Measurements from ENCODE around the gene CKB.
"Not testable (repeated sequence)": the region's sequence is repeated elsewhere in the genome, so short reads cannot be mapped to it uniquely, and the experiment has no call there.

The CKB gene

DNA sequence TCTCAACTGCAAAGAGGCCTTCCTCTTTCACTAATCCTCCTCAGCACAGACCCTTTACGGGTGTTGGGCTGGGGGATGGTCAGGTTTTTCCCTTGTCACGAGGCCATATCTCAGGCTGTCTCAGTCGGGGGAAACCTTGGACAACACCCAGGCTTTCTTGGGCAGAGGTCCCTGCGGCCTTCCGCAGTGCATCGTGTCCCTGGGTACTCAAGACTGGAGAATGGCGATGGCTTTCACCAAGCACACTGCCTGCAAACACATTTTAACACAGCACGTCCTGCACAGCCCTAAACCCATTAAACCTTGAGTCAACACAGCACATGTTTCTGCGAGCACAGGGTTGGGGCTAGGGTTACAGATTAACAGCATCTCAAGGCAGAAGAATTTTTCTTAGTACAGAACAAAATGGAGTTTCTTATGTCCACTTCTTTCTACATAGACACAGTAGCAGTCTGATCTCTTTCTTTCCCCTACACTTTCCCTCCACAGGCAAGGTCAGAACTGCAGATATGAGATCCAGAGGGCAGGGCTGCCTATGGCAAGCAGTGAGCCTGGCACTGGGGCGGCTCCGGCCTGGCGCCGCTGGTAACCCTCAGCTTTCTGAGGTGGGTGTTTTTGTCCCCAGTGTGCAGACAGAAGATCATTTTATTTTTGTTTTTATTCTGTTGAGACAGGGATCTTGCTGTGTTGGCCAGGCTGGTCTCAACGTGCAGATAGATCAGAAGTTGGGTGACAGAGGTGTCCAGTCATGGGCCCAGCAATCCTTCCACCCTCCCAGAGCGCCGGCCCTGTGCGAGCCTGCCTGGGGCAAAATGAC, 3.0 kb upstream of the CKB start:
- not testable (repeated sequence) for DNase-seq

DNA sequence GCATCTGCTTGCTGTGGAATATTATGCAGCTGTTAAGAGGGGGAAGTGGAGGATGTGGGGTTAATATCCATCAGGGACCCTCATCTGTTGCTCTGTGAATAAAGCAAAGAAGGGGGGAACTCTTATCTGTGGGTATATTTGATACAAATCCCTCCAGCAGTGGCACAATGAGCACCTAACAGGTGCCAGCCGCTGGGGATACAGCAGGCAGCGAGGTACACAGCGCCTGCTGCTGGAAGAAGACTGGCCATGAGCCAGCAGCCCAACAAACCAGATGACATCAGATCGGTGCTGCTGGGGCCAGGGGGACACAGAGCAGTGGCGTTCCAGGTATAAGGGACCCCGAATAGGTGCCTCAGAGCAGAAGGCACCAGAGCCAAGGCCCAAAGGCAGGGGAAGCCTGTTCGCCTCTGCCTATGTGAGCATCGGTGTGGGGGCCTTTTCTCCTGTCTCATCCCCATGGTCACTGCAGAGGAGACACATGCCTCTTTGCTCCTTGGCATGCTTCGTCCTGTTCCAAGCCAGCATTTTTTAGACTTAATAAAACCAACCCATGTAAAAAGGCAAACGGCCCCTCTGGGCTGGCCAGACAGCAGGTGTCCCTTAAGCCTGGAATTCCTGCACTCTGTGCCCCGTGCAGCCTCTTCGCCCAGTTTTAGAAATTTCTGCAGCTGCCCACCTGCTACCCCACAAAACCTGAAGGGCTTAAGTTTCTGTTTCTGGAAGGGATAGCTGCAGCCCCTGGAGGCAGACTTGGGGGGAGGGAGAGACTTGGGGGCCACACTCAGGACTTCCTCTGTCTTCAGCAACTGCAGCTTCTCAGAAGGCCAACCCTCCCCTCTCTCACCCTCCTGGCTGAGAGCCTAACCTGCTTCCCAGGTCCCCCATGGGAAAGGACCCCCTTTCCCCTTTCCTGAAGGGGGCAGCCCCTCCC, 1.6 kb upstream of the CKB start:
- DNase-seq: no peak

DNA sequence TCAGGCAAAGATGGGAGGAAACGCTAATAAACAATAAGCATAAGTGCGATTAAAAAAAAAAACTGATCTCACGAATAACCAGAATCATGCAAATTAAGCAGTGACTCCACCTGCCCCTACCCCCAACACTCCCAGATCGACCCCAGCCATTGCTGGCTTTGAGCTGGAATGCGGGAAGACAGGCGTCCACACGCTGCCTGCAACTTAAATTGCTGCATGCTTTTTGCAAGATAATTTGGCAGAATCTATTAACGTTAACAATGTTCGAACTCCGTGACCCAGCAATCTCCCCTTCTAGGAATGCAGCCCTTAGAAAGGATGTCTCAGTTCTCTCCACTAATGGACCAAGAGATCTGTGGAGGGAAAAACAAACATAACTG, 935 bp upstream of the CKB start:
- no peak for DNase-seq

DNA sequence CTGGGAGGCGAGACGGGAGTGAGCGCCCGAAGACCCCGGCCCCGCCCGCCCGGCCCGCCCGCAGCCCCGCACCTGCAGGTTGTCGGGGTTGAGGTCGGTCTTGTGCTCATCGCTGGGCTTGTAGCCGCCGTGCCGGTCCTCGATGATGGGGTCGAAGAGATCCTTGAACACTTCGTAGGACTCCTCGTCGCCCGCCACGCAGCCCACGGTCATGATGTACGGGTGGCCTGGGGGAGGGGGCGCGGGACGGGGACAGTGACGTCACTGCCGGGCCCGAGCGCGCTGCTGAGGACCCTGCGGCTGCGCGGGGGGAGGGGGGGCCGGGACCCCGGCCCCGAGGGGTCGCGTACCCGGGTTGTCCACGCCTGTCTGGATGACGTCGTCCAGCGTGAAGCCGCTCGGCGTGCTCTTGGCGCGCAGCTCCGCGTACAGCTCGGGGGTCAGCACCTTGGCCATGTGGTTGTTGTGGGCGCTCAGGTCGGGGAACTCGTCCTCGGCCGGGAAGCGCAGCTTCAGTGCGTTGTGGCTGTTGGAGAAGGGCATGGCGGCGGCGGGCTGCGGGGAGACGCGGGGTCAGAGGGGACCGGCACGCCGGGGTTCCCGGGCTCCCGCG, 573 bp downstream of the CKB start:
- DNase-seq: peak in 1 of 2 experiments; percentile 23

DNA sequence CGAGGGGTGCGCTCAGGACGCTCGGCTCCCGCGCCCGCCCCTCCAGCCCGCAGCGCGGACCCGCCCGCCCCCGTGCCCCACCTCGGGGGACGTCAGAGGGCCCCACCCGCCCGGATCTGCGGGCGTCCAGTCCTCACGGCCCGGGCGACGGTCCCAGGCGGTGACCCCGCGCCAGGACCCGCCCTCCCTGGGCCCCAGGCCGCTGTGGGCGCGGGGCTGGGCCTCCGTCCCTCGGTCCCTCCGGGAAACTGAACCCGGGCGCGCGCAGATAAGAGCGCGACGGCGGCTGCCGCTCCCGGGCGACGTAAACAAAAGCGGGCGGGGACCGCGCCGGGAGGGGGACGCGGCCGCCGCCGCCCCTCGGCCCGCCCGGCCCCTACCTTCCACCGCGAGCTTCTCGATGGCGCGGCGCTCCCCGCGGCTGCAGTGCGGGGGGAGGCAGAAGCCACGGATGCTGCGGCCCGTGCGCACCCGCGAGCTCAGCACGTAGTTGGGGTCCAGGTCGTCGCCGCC, 1.1 kb downstream of the CKB start:
- no peak for DNase-seq

DNA sequence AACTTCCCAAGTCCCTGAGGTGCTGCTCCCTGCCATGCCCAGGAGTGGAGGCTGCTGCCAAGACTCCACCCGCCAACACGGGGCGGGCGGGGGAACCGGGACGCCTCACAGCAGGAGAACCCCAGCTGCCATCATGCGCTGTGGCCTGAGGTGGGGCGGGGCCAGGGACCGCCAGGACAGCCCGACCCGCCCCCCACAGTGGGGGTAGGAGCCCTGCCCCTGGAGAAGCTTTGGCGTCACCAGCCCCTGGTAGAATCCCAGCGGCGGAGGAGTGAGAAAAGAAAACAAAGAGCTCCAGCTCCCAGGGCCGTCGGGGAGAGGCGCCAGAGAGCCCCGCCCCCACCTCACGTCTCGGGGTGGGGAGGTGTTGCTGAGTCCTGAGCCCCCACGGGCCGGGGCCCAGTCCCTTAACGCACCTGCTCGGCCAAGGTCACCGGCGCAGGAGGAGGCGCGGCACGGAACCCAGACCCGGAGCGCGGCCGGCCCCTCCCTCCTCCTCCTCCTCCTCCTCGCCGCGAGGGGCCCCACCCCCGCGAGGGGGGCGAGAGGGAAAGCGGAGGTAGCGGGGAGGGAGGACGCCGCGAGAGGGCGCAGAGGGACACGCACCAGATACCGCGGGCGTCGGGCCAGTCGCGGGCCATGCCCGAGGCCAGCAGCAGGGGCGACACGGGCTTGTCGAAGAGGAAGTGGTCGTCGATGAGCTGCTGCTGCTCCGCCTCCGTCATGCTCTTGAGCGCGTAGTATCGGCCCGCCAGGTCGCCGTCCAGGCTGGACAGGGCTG, 1.8 kb downstream of the CKB start:
- DNase-seq: no peak

DNA sequence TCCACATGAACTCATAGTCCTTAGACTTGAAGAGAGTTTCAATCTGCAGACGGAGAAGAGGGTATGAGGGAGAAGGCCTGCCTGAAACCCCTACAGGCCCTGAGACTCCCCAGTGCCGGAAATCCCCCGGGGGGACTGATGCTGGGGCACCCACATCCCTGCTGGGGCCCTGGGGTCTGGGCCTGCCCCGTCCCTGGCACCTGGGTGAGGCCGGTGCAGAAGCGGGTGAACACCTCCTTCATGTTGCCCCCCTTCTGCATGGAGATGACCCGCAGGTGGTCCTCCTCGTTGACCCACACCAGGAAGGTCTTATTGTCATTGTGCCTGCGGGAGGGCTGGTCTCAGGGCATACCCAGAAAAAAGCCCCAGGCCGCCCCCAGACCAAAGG, 2.4 kb downstream of the CKB start:
- no peak for DNase-seq

DNA sequence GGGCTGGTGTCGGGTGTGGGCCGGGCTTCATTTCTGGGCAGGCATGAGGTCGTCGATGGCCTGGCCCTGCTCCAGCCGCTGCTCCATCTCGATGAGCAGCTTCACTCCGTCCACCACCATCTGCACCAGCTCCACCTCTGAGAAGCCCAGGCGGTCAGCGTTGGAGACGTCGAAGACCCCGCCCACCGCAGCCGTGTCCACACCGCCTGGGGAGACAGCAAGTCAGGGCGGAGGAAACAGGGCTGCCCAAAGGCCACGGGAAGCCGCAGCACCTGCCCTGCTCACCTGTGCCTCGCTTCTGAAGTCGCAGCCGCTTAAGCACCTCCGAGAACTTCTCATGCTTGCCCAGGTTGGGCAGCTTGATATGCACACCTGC, 2.8 kb downstream of the CKB start:
- DNase-seq: no peak

DNA sequence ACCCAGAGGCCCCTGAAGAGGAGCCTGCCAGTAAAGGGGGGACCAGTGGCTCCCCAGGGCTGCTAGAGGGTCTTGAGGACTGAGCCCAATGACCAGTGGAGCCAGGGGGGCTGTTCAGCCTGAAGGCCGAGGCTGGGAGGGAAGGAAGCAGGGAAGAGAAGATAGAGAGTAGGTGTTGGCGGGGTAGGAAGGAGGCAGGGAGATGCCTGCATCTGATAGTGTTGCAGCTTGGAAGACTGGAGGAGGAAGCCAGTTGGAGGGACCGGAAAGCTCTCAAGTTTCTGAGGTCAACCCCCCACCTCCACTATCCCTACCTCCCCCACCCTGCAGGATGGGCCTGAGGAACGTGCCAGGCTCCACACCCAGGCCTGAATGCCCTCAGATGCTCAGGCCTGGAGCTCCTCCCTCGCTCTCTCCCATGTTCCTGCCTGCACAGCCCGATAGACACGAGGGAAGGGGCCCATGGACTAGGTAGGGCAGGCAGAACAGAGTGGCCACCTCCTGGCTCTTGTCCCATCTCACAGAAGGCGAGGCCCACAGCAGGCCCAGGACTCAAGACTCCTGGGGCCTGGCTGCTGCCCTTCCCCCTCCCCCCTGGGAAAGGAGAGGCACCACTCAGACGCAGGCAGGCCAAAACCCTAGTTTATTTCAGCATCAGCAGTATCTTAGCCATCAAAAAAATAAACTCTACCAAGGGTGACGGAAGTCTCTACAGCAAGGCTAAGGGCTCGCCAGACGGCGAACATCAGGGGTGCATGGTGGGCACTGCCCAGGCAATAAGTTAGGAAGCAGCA, 3.4 kb downstream of the CKB start:
- no peak for DNase-seq

DNA sequence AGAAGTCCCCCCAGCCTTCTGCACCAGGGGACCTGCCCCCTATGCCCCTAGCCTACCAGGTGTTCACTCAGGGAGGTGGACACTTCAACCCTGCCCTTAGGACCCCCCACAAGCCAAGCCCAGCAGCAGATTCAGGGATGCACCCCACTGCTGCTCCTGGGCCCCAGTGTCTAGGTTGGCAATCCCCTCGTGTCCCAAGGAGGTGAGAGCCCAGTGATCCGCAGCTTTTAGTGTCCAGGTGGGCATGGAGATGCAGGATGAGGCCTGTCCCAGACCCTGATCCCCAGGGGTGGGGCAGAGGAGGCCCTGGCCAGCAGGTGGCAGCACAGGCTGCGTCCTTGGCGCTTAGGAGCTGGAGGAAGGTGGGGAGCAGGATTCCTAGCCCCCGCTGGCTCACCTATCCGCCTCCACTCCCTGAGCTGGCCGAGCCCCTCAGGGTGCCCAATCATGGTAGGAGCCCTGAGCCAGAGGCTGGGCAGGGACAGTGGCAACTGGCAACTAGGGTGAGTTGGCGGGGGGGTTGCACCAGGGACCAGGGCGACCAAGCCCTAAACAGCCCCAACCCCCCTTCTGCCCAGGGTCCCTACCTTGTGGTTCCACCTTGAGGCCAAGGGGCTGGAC, 4.1 kb downstream of the CKB start:
- peak; percentile 10 to 42 for DNase-seq

DNA sequence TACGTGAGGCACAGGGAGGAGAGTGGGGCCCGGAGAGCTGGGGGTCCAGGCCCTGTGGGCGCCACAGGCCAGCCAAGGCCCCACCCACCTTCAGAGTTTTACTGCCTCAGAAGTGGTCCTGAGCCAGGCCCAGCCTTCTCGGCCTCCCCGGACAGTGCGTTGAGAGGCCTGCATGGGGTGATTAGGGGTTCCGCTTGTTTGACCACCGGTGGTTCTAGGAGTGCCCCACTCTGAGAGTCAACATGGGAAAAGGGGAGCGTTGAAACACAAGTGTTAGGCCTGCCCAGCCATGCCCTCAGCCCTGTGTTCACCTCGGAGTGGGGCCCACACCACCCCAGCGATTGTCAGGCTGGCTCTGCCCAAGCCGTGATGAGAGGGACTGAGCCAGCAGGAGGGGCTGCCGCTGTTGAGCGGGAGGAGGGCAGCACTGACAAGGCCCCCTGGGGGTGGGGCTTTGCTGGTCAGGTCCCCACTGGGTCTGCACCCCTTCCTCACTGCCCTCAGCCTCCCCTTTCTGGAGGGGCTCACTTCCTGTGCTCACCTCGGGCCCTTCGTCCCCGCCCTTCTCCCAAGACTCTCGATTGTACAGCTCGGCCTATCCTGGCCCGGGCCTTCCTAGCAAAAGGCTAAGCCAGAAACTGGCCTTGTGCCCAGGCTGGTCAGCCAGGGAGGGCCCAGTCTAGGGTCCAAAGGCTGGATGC, 4.8 kb downstream of the CKB start:
- DNase-seq: no peak

DNA sequence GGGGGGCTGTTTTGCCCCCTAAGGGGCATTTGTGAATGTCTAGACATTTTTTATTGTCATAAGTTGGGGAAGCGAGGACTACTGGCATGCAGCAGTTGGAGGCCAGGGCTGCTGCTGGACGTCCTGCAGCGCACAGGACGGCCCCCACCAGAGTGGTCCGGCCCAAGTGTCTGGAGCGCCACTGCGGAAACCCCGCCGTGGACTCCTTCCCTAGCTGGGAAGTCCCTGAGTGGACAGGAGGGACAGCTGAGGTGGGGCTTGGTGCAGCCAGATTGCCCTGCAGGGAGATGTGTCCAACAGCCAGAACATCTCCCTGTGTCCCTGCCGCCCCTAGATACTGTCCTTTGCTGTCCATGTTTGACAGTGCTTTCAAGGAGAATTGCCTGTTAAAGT, 5.5 kb downstream of the CKB start:
- DNase-seq: no peak

DNA sequence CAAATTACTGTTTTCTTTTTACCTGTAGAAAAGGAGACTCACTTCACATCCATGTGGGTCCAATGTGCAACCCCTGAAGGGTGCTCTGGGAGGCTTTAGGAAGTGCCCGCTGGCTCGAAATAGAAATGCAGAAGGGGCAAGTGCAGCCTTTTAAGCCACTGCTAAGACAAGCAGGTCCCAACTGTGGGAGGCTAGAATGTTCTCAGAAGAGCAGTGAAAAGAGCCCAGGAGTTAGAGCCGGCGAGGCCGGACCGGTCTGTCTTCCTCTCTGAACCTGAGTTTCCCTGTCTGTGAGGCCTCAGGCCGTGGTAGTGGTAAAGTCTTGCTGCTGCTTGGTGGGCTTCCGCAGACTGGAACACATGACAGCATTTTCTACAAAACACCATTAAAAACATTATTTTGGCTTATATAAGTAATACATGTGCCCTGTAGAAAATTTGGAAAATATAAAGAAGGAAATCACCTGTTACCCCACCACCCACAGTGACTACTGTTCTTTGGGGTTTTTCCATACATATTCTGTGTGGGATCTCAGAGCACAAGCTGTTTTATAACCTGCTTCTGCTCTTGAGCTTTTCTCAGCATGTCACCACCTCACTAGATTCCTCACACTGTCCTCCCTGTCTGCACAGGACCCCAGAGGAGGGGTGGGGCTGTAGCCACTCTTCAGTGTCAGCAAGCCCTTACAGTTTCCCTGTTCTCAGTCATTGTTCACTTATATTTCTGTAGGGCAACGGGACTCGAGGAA, 6.0 kb downstream of the CKB start:
- DNase-seq: no peak

DNA sequence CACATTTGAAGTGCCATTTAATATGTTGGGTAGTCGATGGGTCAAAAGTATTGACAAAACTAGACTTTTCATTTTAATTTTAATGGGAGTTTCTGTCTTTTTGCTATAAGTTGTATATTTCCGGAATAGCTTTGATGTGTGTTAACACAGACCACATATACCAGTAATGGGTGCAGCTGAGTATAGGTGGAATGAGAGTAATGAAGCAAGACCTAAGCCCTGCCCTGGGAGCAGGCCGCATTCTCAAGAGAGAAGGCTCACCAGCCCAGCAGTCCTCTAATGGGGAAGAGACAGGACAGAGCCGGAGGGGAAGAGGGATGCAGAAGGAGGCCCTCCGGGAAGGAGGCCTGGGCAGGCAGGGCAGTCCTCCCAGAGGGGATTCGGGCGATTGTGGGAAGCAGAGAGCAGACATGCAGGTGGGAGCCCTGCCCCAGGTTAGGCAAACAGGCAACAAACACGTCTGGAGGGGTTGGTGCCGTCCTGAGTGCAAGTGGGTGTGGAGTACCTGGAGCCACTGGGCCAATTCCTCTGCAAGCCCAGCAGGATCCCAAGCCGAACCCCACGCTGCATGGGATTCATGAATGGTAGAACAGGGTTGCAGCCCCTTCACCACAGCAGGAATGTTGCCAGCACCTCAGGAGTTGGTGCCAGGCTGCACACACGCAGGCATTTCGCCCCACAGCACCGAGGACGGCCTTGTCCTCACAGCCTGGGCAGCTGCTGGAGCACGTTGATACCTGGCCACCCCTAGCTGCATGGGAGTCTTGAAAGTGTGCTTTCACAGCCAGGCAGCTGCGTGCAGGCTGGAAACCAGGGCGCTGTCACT, 7.8 kb downstream of the CKB start:
- DNase-seq: no peak

DNA sequence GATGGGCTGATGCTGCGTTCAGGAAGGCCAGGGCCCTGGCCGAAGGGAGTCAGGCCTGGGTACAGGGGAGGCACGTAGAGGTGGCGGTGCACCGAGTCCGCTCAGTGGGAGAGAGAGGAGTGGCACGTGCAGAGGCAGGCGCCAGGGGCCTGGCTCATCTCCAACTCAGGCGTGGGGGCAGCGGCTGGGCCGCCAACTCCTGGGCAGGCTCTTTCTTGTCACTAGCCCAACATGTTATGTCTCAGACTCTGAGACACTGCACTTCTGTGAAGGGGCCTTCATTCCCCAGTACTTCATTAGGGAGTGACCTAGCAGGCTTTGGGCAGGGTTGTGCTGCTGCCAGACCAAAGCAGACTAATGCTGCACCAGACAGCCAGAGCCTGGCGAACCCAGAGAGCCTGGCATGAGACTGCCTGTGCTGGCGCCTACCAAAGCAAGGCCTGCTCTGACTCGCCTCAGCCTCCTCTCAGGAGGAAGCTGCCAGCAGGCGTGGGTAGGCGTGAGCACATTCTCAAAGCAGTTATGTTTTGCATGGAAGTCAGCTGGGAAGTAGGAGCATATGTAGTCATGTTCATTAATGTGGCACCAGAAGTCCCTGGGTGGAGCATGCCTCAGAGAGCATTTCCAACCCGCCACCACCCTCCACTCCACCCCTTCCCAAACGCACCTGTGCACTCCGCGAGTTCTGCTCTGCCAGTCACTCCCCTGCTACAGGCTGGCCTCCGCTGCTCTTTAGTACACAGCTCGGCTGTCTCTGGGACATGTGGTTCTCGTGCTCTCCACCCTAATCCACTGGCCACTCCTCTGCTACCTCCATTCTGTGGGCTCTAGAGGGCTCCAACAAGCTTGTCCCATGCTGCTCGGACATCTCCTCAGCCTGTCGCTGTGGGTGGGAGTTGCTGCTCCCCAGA, 9.7 kb downstream of the CKB start:
- no peak for DNase-seq

DNA sequence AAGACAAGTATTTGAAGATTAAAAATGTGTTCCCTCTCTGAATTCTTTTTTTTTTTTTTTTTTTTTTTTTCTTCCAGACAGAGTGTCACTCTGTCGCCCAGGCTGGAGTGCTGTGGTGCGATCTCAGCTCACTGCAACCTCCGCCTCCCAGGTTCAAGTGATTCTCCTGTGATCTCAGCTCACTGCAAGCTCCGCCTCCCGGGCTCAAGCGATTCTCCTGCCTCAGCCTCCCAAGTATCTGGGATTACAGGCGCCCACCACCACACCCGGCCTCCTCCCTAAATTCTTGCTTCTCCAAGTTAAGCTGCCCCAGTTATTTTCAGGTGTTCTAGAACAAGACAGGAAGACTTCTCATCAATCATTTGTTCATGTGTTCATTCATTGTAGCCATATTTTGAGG, 10.4 kb downstream of the CKB start:
- not testable (repeated sequence) for DNase-seq

DNA sequence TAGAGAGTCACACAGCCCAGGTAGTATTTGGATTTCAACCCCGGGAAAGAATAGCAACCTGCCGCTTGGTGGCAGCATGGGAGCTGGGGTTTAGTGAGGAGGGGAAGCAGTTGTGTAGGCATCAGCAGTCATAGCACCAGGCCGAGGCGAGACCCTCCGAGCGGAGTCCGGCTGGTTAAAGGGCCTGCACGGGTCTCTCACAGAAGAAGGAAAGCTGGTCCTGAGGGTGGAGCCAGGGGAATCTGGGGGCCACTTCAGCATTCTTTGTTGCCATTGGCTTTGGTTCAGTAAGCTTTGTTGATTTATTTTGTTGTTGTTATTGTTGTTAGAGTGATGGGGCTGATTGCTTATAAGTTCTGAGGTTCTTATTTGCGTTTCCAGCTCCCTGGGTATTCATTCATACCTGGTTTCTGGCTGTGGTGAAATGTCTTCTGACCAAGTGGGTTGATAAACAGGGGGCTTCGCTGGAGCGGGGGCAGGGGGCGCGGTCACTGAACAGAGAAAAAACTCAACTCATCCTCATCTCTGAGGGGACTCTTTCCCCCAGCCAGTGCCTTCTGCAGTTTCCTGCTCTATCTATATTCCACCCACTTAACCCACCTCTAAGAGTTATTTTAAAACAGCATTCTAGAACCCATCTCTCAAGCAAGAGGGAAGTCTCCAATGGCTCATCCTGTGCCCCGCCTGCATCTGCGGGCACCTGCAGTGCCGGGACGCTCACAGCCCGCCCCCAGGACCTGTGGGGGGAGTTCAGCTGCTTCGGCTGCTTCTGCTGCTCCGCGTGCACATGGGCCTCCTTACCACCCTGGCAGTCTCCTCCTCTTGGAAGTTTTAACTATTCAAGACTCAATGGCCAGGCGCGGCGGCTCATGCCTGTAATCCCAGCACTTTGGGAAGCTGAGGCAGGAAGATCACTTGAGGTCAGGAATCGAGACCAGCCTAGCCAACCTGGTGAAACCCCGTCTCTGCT, 11.6 kb downstream of the CKB start:
- DNase-seq: no peak

Measured in NCI-H1930 (cell line).